Stimulated activated CD8-positive, alpha-beta memory T cell treated with anti-CD3 and anti-CD28 coated beads, Interleukin-4, amount 100 ng/mL, for 48 hours (primary cell): ENCODE measurements around the gene LRIG1.

Experiments used
- DNase-seq: peaks from one replicate; pipeline ENCODE4 v3.0.0-alpha.2; 2020

LRIG1 gene

GRCh38 chr3:66502245-66502874 lies 1.5 kb upstream of the LRIG1 start:
- no peak for DNase-seq

DNA sequence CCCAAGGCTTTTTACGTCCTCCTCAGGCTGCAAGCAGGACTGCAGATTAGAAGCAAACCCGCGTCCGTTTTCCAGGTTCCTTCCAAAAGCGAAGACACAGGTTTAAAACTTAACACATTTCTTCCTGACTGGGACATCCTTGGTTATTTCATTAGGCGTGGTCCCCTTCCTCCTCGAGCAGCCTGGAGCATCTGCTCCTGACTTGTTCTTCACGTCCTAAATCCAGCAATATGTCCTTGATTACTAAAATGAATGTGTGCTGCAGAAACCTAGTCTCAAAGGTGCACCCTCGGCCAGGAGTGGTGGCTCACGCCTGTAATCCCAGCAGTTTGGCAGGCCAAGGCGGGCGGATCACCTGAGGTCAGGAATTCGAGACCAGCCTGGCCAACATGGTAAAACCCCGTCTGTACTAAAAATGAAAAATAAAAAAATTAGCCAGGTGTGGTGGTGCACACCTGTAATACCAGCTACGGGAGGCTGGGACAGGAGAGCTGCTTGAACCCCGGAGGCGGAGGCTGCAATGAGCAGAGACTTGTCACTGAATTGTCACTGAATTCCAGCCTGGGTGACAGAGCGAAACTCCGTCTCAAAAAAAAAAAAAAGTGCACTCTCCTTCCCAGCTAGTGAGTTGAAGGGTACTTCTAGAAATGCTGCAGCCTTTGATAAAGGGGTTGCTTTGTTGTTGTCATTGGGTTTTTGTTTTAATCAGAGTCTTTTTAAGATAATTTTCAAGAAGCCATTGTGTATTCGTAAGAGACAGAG lies 842 bp upstream of the LRIG1 start:
- no peak for DNase-seq

GRCh38 chr3:66499881-66500575 lies 794 bp downstream of the LRIG1 start:
- DNase-seq, result peak; percentile 63

GRCh38 chr3:66498687-66499621 lies 1.9 kb downstream of the LRIG1 start:
- no peak for DNase-seq

DNA sequence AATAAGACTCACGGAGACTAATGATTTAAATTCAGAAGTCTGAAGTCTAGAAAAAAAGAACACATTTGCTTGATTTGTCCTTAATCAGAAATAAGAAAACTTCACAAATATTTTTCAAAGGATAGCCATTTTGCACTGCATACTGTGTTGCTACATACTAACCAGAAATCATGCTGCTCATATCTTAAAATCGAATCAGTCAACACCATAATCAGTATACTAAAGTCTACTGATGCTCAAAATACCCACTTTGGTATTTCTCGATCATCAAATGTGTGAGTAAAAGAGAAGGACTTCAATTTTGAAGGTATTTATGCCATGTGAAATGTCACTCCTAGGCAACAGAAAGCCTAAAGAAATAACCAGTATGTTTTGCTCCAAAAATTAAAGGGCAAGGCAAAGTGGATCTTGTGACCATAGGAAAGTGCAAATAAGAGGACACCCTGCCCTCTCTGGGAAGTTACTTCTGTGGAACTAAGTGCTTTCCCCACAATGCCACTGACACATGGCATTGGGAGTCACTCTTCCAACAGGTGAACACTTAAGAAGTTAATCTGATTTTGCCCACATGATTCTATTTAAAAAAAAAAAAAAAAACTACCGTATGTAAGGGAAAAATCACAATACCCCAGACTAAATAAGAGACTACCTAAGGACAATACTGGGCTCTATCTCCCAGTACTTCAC lies 2.7 kb downstream of the LRIG1 start:
- no peak for DNase-seq

GRCh38 chr3:66497288-66497984 lies 3.4 kb downstream of the LRIG1 start:
- DNase-seq, result no peak

DNA sequence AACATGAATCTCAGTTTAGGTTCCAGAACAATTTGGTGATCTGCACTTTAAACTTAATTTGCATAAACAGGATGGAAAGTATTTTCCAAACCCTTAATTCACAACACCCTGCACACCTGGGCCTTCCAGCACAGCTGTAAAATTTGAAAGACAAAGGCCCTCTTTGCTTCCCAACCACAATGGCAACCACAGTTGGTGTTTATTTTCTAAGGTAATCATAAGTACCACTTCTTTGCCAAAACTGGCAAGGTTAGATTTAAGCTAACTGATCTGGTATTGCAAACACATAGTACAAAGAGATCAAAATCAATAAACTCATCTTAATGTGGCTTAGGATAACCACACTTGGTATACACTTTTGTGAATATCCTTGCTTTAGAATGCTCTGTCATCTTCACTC lies 4.1 kb downstream of the LRIG1 start:
- DNase-seq, result no peak

DNA sequence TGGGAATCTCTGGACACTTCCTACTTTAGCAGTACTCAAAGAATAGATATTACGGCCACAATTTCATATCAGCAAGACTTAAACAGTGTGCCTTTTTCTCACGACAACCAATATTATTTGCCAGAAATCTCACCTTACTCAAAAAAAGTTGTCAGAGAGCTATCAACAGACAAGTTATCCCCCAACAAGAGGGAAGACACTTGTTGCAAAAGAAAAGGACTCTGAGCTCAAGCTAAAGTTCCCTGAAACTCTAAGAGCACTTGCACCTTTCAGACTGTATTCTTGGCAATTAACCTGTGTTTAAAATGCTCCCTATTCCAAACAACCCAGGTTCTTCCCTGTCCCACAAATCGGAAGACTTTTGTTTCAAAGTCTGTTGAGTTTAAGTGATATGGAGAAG lies 4.5 kb downstream of the LRIG1 start:
- DNase-seq, result no peak

DNA sequence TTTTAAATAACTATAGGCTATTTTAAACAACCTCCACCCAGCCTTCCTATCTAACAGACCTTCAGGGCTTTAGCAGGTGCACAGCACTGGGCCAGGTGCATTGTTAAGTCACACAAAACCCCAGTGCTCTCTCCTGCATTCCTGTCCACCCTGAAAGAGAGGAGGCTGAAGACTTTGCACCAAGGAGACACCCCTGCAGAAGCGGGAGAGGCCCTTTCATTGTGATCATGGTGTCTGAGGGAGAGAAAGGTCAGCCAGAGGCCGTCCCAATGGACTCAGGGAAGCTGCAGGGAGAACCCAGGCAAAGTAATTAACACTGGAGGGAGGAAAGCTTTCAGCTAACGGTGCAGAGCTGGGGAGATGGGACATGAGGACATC lies 5.2 kb downstream of the LRIG1 start:
- no peak for DNase-seq

DNA sequence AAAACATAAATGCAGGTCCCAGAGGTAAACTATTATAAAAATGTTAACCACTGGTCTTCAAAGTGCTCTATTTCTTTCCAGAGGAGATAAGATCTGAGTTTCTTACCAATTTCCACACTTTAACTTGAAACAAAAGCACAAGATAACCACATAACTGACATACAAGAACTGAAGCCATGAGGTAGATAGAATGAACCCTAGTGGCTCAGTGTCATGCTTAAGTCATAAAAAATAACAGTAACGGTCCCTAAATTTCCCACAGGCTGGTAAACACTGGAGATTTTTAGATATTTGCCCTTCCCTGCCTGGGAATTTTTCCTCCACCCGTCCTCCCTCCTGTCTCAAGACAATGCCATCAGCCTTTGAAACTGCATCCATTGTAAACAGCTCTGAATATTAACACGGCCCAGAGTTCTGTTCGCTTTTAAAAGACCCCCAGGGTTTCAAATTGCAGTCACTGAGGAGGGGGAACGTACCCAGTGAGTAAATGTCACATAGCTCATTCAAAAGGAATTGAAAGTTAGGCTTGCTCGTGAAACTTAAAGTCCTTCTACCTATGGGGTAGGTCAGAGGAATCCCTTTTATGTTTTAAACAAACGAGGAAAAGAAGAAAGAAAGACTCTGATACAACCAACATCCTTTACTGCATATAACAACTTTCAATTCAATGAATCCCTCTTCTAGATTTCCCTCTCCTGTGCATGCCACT lies 5.7 kb downstream of the LRIG1 start:
- no peak for DNase-seq

GRCh38 chr3:66493458-66494099 lies 7.2 kb downstream of the LRIG1 start:
- no peak for DNase-seq

GRCh38 chr3:66492672-66493071 lies 8.2 kb downstream of the LRIG1 start:
- no peak for DNase-seq

DNA sequence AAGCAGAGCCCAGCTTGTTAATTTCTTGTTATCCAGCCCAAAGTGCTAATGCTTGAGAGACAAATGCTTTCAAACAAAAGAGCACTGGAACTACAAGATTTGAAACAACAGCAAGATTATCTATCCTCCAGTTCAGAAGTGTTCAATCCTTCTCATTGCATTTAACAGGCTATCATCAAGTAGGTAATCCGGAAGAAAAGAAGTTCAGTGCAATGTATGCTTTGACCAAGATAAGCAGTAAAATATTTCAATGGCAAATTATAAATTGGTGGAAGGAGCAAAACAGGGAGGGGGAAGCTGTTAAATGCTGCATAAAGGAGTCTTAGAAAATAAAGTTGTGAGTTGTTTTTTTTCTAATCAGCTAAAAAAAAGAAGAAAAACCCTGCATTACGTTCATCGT lies 8.8 kb downstream of the LRIG1 start:
- DNase-seq, result no peak

GRCh38 chr3:66490984-66491383 lies 9.8 kb downstream of the LRIG1 start:
- no peak for DNase-seq

- DNase-seq, result no peak
These were observed 10.6 kb downstream of the LRIG1 start for GRCh38 chr3:66490214-66490613.

- DNase-seq, result no peak
These were observed 11.2 kb downstream of the LRIG1 start for GRCh38 chr3:66489581-66489980.

DNA sequence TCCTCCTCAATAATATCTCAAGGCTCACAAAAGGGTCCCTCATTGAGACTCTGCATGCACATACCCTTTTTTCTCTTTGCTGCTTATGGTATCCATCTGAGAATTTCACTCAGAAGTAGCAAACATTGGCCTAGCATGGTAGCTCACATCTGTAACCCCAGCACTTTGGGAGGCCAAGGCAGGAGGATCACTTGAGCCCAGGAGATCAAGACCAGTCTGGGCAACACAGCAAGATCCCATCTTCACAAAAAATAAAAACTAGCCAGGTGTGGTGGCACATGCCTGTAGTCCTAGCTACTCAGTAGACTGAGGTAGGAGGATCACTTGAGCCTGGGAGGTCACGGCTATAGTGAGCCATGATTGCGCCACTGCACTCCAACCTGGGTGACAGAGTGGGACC lies 11.7 kb downstream of the LRIG1 start:
- DNase-seq, result no peak

- DNase-seq, result no peak
These were observed 12.3 kb downstream of the LRIG1 start for GRCh38 chr3:66488492-66488891.

- no peak for DNase-seq
These were observed 13.4 kb downstream of the LRIG1 start for GRCh38 chr3:66487465-66487864.

DNA sequence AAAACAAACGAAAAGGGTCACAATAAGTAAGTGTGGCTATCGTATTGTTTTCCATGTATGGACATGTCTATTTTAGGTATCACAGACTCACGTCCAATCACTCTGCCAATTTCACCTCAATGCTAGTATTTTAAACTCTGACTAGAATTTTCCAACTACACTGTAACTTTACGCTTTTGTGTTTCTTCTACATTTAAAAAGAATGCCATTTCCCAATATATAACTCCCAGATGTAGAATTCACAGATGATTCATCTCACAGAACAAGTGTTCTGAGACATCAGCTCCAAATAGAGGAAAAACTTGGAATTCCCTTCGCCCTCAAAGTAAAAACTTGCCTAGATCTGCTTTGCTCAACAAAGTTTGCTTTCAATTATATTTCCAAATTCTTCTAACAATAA lies 14.2 kb downstream of the LRIG1 start:
- DNase-seq, result no peak

GRCh38 chr3:66486202-66486601 lies 14.6 kb downstream of the LRIG1 start:
- DNase-seq, result no peak
